ENCODE measurements around the gene PCTP. TPM values are rescaled to one million over a fixed set of nuclear protein-coding genes. Genes with fewer than 3 reads are reported as not detected.

PCTP gene
- total RNA-seq, 1 experiment from 2014 or later, result 17.1 TPM

GRCh38 chr17:55747209-55747608 is 3.6 kb upstream of the PCTP start:
- Histone ChIP-seq H3K4me2 (ENCODE audit: insufficient read depth, insufficient read length, low read length) (no peak overlapping the region), H3K4me1 (ENCODE audit: insufficient read depth, low read length) (no peaks in the 10 kb centered on the region), H4K5ac (ENCODE audit: insufficient read length, low read depth, low read length) (no peak overlapping the region), H4K20me1 (ENCODE audit: control insufficient read depth, insufficient read depth, insufficient read length) (no peaks in the 10 kb centered on the region), H3K9ac (ENCODE audit: extremely low read depth, insufficient read length, low read length) (no peak overlapping the region), H3K56ac (ENCODE audit: insufficient read length, low read depth, low read length) (no peak overlapping the region), H3K14ac (ENCODE audit: insufficient read depth, low read length) (no peak overlapping the region), H3K4ac (ENCODE audit: low read depth, low read length) (no peak overlapping the region), H3K23me2 (ENCODE audit: insufficient read length, low read depth, low read length, poor library complexity, severe bottlenecking) (peaks cover 5% of the 10 kb centered on the region), H3K23ac (ENCODE audit: insufficient read length, low read depth, low read length) (no peak overlapping the region), H3K9me3 (ENCODE audit: control insufficient read depth, low read depth, low read length) (no peaks in the 10 kb centered on the region), H2BK20ac (ENCODE audit: low read depth, low read length, poor library complexity, severe bottlenecking) (no peak overlapping the region), H3K79me2 (ENCODE audit: insufficient read depth, low read length) (no peaks in the 10 kb centered on the region), H3K27ac (ENCODE audit: insufficient read length, low read depth, low read length) (no peak overlapping the region), H2AFZ (ENCODE audit: low read length) (no peak overlapping the region), H2BK120ac (ENCODE audit: low read depth, low read length, poor library complexity, severe bottlenecking) (no peak overlapping the region), H4K8ac (replicated peaks; ENCODE audit: insufficient read length, low read depth, low read length) (no peak overlapping the region), H2BK12ac (ENCODE audit: insufficient read length, low read depth, low read length) (no peak overlapping the region), H3K27me3 (ENCODE audit: insufficient read depth, low read length) (no peaks in the 10 kb centered on the region), H2AK5ac (ENCODE audit: insufficient read length, low read length) (no peak overlapping the region), H3K79me1 (ENCODE audit: insufficient read depth, low read depth, low read length, poor library complexity, severe bottlenecking) (no peaks in the 10 kb centered on the region), H2BK15ac (ENCODE audit: low read depth, low read length) (no peak overlapping the region), H4K91ac (ENCODE audit: insufficient read length, low read depth, low read length) (no peak overlapping the region), H3T11ph (ENCODE audit: low read length) (no peak overlapping the region), H3K18ac (ENCODE audit: insufficient read length, low read depth, low read length) (no peak overlapping the region), H2BK5ac (ENCODE audit: insufficient read length, low read length) (no peak overlapping the region)
- H3K9me3 Mint-ChIP-seq, result no peaks in the 10 kb centered on the region
- no peak overlapping the region for H3K27ac Mint-ChIP-seq
- WGBS (ENCODE audit: extremely low coverage, insufficient read length, low lambda C conversion rate), result no CpG with 5 or more reads among the region's 3 CpGs
- H3K36me3 Mint-ChIP-seq (ENCODE audit: insufficient read depth in 1 of 3, low read depth in 3 of 3), result no peaks in the 10 kb centered on the region
- peaks cover 14% of the 10 kb centered on the region in 2 experiments for H3K4me1 Mint-ChIP-seq
- H3K27me3 Mint-ChIP-seq (ENCODE audit: low read depth), result no peaks in the 10 kb centered on the region
- DNase-seq, result no peak
- TF ChIP-seq CTCF (conservative IDR thresholded peaks at IDR 0.05), result no peak
- no peak overlapping the region for H3K4me3 Mint-ChIP-seq
